ENCODE results near the gene MCF2L. TPM values are rescaled to one million over a fixed set of nuclear protein-coding genes. Genes with fewer than 3 reads are reported as not detected.

MCF2L gene
- total RNA-seq, 1 donor from 2014 or later: 12.3 TPM

DNA sequence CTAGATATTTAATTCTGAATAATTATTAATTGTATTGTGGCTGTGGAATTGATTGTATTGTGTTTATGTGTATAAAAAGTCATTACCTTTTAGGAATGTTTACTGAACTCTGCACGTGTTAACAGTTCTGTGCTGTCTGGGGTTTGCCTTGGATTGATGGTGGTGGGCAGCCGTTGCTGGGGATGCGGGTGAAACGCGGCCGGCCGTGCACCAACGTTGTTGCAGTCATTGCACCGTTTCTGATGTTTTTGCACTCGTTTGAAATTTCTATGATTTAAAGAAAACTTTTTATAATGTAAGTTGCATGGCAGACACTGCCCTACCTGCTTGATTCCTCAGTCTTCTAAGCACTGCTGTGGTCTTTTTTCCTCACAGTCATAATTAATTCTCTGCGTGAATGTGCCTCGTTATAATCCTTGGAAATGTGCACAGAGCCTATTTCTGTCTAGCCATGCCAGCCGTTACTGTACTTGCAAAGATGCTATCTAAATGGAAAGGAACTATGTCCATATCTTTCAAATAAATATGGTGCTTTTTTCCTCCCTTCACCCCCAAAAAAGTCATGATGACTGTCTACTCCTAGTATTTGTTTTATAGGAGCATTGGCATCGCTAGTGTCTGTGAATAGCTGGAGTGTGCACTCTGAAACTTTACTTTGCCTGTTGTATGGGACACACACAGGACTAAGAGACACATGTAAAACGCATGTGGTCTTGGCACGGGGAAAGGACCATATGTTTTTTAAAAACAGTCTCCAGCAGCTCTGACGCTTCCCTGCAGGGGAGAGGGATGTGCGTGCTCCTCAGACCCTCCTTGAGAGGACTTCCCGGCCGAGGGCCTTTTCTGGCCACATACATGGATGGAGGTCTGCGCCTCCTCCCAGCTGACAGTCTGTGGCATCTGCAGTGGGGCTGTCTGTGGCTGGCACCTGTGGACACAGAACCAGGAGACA is 40.7 kb upstream of the MCF2L start:
- no peak for DNase-seq (ENCODE audit: low read depth)
- H3K27me3 ChIP-seq (ENCODE audit: control insufficient read depth, insufficient read depth, low read length): no peaks in the 10 kb centered on the region
- H3K36me3 ChIP-seq (ENCODE audit: control insufficient read depth, insufficient read depth, low read length): no peaks in the 10 kb centered on the region
- no peak overlapping the region for H3K4me3 ChIP-seq (ENCODE audit: low read depth, low read length)
- TF ChIP-seq, protein P1, sequence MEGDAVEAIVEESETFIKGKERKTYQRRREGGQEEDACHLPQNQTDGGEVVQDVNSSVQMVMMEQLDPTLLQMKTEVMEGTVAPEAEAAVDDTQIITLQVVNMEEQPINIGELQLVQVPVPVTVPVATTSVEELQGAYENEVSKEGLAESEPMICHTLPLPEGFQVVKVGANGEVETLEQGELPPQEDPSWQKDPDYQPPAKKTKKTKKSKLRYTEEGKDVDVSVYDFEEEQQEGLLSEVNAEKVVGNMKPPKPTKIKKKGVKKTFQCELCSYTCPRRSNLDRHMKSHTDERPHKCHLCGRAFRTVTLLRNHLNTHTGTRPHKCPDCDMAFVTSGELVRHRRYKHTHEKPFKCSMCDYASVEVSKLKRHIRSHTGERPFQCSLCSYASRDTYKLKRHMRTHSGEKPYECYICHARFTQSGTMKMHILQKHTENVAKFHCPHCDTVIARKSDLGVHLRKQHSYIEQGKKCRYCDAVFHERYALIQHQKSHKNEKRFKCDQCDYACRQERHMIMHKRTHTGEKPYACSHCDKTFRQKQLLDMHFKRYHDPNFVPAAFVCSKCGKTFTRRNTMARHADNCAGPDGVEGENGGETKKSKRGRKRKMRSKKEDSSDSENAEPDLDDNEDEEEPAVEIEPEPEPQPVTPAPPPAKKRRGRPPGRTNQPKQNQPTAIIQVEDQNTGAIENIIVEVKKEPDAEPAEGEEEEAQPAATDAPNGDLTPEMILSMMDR (IDR thresholded peaks at IDR 0.05; ENCODE audit: insufficient read depth, low read length, poor library complexity, severe bottlenecking): no peak

DNA sequence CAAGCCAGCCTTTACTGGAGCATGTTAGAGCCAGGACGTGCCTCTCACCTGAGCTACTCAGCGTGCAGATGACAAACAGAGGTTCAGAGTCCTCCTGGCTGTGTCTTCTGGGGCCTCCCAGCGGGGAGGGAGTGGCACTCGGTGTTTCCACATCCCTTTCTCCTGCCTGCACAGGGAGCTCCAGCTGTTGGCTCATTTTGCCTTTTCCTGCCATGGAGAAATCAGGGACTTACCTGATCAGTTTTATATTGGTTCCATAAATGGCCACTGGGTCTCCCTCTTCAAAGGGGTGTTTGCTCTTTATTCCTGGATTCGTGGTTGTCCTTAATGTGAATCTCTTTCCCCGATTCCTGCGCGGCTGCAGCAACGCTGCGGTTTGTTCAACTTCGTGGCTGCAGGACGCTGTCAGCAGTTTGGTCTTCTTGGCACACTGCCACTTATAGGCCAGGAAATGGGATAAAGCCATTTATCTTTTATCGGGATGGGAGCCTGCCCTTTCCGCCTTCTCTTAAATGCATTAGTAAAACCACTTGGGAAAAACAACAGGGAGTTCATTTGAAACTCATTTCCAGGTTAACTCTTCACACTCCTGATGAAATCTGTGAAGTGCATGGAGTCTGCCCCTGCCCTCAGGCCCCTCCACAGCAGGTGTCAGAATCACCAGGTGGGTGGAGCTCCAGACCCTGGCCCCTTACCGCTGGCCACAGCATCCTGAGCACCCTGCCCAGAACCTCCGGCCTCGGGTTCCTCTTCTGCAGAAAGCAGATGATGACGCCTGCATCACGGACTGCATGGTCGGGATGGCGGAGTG is 39.8 kb upstream of the MCF2L start:
- TF ChIP-seq, protein P1 (IDR thresholded peaks at IDR 0.05; ENCODE audit: insufficient read depth, low read length, poor library complexity, severe bottlenecking): no peak
- DNase-seq (ENCODE audit: low read depth): no peak
- Histone ChIP-seq H3K4me3 (ENCODE audit: low read depth, low read length) (no peak overlapping the region), H3K36me3 (ENCODE audit: control insufficient read depth, insufficient read depth, low read length) (no peaks in the 10 kb centered on the region), H3K27me3 (ENCODE audit: control insufficient read depth, insufficient read depth, low read length) (no peaks in the 10 kb centered on the region)

DNA sequence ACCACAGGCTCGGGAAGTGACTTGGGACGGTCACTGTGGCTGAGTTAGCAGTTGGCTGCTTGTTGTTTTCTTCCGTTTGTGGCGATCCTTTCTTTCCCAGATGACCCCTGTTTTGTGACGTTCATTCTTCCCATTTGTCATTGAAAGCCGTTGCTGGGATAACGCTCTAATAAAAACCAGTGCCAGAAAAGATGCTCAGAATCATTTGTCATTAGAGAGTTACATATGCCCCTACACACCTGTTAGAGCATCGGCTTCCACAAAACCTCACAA is 39.3 kb upstream of the MCF2L start:
- Histone ChIP-seq H3K36me3 (ENCODE audit: control insufficient read depth, insufficient read depth, low read length) (no peaks in the 10 kb centered on the region), H3K4me3 (ENCODE audit: low read depth, low read length) (no peak overlapping the region), H3K27me3 (ENCODE audit: control insufficient read depth, insufficient read depth, low read length) (no peaks in the 10 kb centered on the region)
- DNase-seq (ENCODE audit: low read depth): no peak
- TF ChIP-seq, protein P1 (IDR thresholded peaks at IDR 0.05; ENCODE audit: insufficient read depth, low read length, poor library complexity, severe bottlenecking): no peak

DNA sequence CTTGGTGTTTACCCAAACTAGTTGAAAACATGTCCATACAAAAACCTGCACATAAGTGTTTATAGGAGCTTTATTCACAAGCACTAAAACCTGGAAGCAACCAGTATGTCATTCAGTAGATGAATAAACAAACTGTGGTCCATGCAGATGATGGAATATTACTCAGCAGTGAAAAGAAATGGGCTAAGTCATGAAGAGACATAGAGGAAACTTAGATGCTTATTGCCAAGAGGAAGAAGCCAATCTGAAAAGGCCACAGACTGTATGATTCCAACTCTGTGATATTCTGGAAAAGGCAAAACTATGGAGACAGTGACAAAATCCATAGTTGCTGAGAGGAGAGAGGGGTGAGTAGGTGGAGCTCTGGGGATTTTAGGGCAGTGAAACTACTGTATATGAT is 38.8 kb upstream of the MCF2L start:
- TF ChIP-seq, protein P1 (IDR thresholded peaks at IDR 0.05; ENCODE audit: insufficient read depth, low read length, poor library complexity, severe bottlenecking): no peak
- no peaks in the 10 kb centered on the region for H3K27me3 ChIP-seq (ENCODE audit: control insufficient read depth, insufficient read depth, low read length)
- H3K4me3 ChIP-seq (ENCODE audit: low read depth, low read length): no peak overlapping the region
- H3K36me3 ChIP-seq (ENCODE audit: control insufficient read depth, insufficient read depth, low read length): no peaks in the 10 kb centered on the region
- DNase-seq (ENCODE audit: low read depth): no peak

DNA sequence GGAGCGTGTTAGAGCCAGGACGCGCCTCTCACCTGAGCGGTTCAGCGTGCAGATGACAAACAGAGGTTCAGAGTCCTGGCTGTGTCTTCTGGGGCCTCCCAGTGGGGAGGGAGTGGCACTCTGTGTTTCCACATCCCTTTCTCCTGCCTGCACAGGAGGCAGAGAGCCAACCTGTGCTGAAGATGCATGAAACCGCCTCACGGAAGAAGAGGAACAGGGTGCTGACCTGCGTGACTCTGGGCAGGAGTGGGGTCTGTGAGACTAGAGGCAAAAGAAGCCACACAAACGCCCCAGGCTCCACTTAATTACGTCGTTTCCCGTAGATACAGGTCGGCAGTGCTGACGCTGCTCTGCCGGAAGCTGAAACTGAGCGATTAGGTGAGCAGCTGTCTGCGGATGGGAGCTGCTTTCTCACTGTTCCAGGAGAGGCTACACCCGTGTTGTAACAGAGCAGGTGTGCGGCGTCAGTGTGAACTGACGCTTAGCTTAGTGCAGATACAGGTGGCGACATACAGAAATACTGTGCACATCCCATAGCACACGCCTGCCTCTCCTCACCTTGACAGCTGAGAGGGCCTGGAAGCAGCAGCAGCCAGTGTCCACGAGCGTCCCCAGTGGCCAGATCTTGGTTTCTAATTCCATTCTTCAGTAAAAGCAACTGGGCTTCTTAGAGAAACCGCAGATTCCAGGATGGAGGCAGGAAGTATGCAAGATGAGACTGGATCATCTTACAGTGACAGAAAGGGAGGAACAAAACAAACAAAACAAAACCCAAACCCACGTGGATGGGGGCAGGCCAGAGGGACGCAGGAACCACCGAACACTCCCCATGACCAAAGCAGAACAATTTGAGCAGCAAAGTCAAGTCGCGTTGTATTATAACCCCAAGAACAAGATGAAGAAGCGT is 37.7 kb upstream of the MCF2L start:
- H3K36me3 ChIP-seq (ENCODE audit: control insufficient read depth, insufficient read depth, low read length): no peaks in the 10 kb centered on the region
- peak overlapping the region; percentile 26 for H3K4me3 ChIP-seq (ENCODE audit: low read depth, low read length)
- H3K27me3 ChIP-seq (ENCODE audit: control insufficient read depth, insufficient read depth, low read length): no peaks in the 10 kb centered on the region
- TF ChIP-seq, protein P1 (IDR thresholded peaks at IDR 0.05; ENCODE audit: insufficient read depth, low read length, poor library complexity, severe bottlenecking): peak; percentile 95
- peak; percentile 70 for DNase-seq (ENCODE audit: low read depth)
